Measurements from ENCODE around the gene TACC3. TPM values are rescaled to one million over a fixed set of nuclear protein-coding genes. Genes with fewer than 3 reads are reported as not detected.

TACC3 gene
- polyA plus RNA-seq, 4 donors = 11.9 to 41.4 (median 18.5) TPM

- Histone ChIP-seq H3K4me3 (ENCODE audit: low read depth in 1 of 3, low read length in 3 of 3) (no peak overlapping the region), H3K4me1 (ENCODE audit: control insufficient read depth in 3 of 3, insufficient read depth in 2 of 3, low read depth in 1 of 3, low read length in 2 of 3) (no peaks in the 10 kb centered on the region), H3K36me3 (ENCODE audit: control insufficient read depth in 3 of 3, insufficient read depth in 2 of 3, low read depth in 1 of 3, low read length in 3 of 3) (peaks cover 8 to 77% (median 15%) of the 10 kb centered on the region in 3 donors), H3K27me3 (ENCODE audit: control insufficient read depth in 3 of 3, insufficient read depth in 3 of 3, low read length in 3 of 3) (no peaks in the 10 kb centered on the region), H3K9me3 (ENCODE audit: control insufficient read depth in 2 of 2, insufficient read depth in 1 of 2, low read depth in 1 of 2, low read length in 1 of 2) (peaks cover 2 to 18% of the 10 kb centered on the region in 2 donors), H3K27ac (ENCODE audit: low read depth in 1 of 3, low read length in 2 of 3) (no peak overlapping the region)
- no peak for DNase-seq
- no peak for FAIRE-seq
- 95 to 98% (median 97%) methylated on average over 10 of the region's 10 CpGs for WGBS, 3 donors
Measured at GRCh38 chr4:1732911-1733310, 11.6 kb downstream of the TACC3 start.

GRCh38 chr4:1735215-1735614 is 13.9 kb downstream of the TACC3 start:
- FAIRE-seq (no peak), DNase-seq (no peak)
- Histone ChIP-seq H3K9me3 (ENCODE audit: control insufficient read depth in 2 of 2, insufficient read depth in 1 of 2, low read depth in 1 of 2, low read length in 1 of 2) (peaks cover 2 to 34% of the 10 kb centered on the region in 2 donors), H3K4me3 (ENCODE audit: low read depth in 1 of 3, low read length in 3 of 3) (no peak overlapping the region), H3K27ac (ENCODE audit: low read depth in 1 of 3, low read length in 2 of 3) (no peak overlapping the region), H3K27me3 (ENCODE audit: control insufficient read depth in 3 of 3, insufficient read depth in 3 of 3, low read length in 3 of 3) (no peaks in the 10 kb centered on the region), H3K36me3 (ENCODE audit: control insufficient read depth in 3 of 3, insufficient read depth in 2 of 3, low read depth in 1 of 3, low read length in 3 of 3) (peaks cover 11 to 81% (median 24%) of the 10 kb centered on the region in 3 donors), H3K4me1 (ENCODE audit: control insufficient read depth in 3 of 3, insufficient read depth in 2 of 3, low read depth in 1 of 3, low read length in 2 of 3) (no peaks in the 10 kb centered on the region)
- WGBS, 3 donors = 93 to 95% (median 94%) methylated on average over 20 of the region's 20 CpGs

GRCh38 chr4:1736812-1737211 is 15.5 kb downstream of the TACC3 start:
- H3K36me3 ChIP-seq (ENCODE audit: control insufficient read depth in 3 of 3, insufficient read depth in 2 of 3, low read depth in 1 of 3, low read length in 3 of 3) = peaks cover 11 to 82% (median 26%) of the 10 kb centered on the region in 3 donors
- no peak overlapping the region for H3K27ac ChIP-seq (ENCODE audit: low read depth in 1 of 3, low read length in 2 of 3)
- no peaks in the 10 kb centered on the region for H3K4me1 ChIP-seq (ENCODE audit: control insufficient read depth in 3 of 3, insufficient read depth in 2 of 3, low read depth in 1 of 3, low read length in 2 of 3)
- no peak overlapping the region for H3K4me3 ChIP-seq (ENCODE audit: low read depth in 1 of 3, low read length in 3 of 3)
- no peaks in the 10 kb centered on the region for H3K27me3 ChIP-seq (ENCODE audit: control insufficient read depth in 3 of 3, insufficient read depth in 3 of 3, low read length in 3 of 3)
- no peak for DNase-seq
- FAIRE-seq = no peak
- WGBS, 3 donors = 94 to 98% (median 95%) methylated on average over 13 of the region's 13 CpGs
- peaks cover 2 to 34% of the 10 kb centered on the region in 2 donors for H3K9me3 ChIP-seq (ENCODE audit: control insufficient read depth in 2 of 2, insufficient read depth in 1 of 2, low read depth in 1 of 2, low read length in 1 of 2)

- DNase-seq (no peak), FAIRE-seq (no peak)
- Histone ChIP-seq H3K27ac (ENCODE audit: low read depth in 1 of 3, low read length in 2 of 3) (no peak overlapping the region), H3K36me3 (ENCODE audit: control insufficient read depth in 3 of 3, insufficient read depth in 2 of 3, low read depth in 1 of 3, low read length in 3 of 3) (peaks cover 11 to 85% (median 26%) of the 10 kb centered on the region in 3 donors), H3K4me3 (ENCODE audit: low read depth in 1 of 3, low read length in 3 of 3) (no peak overlapping the region), H3K4me1 (ENCODE audit: control insufficient read depth in 3 of 3, insufficient read depth in 2 of 3, low read depth in 1 of 3, low read length in 2 of 3) (no peaks in the 10 kb centered on the region), H3K27me3 (ENCODE audit: control insufficient read depth in 3 of 3, insufficient read depth in 3 of 3, low read length in 3 of 3) (no peaks in the 10 kb centered on the region), H3K9me3 (ENCODE audit: control insufficient read depth in 2 of 2, insufficient read depth in 1 of 2, low read depth in 1 of 2, low read length in 1 of 2) (peaks cover 2 to 34% of the 10 kb centered on the region in 2 donors)
- 97 to 99% (median 98%) methylated on average over 15 of the region's 15 CpGs for WGBS, 3 donors
Measured at GRCh38 chr4:1737666-1738065, 16.3 kb downstream of the TACC3 start.

GRCh38 chr4:1738410-1738809 is 17.1 kb downstream of the TACC3 start:
- Histone ChIP-seq H3K27ac (ENCODE audit: low read depth in 1 of 3, low read length in 2 of 3) (no peak overlapping the region), H3K4me1 (ENCODE audit: control insufficient read depth in 3 of 3, insufficient read depth in 2 of 3, low read depth in 1 of 3, low read length in 2 of 3) (no peaks in the 10 kb centered on the region), H3K36me3 (ENCODE audit: control insufficient read depth in 3 of 3, insufficient read depth in 2 of 3, low read depth in 1 of 3, low read length in 3 of 3) (peaks cover 9 to 78% (median 26%) of the 10 kb centered on the region in 3 donors), H3K4me3 (ENCODE audit: low read depth in 1 of 3, low read length in 3 of 3) (no peak overlapping the region), H3K27me3 (ENCODE audit: control insufficient read depth in 3 of 3, insufficient read depth in 3 of 3, low read length in 3 of 3) (no peaks in the 10 kb centered on the region), H3K9me3 (ENCODE audit: control insufficient read depth in 2 of 2, insufficient read depth in 1 of 2, low read depth in 1 of 2, low read length in 1 of 2) (peaks cover 2 to 34% of the 10 kb centered on the region in 2 donors)
- 96 to 98% (median 98%) methylated on average over 4 of the region's 4 CpGs for WGBS, 3 donors
- DNase-seq = no peak
- no peak for FAIRE-seq

- 94 to 96% (median 94%) methylated on average over 8 to 9 of the region's 9 CpGs for WGBS, 3 donors
- DNase-seq (no peak), FAIRE-seq (no peak)
- H3K4me1 ChIP-seq (ENCODE audit: control insufficient read depth in 3 of 3, insufficient read depth in 2 of 3, low read depth in 1 of 3, low read length in 2 of 3) = no peaks in the 10 kb centered on the region
- H3K36me3 ChIP-seq (ENCODE audit: control insufficient read depth in 3 of 3, insufficient read depth in 2 of 3, low read depth in 1 of 3, low read length in 3 of 3) = peaks cover 9 to 85% (median 26%) of the 10 kb centered on the region in 3 donors
- H3K27me3 ChIP-seq (ENCODE audit: control insufficient read depth in 3 of 3, insufficient read depth in 3 of 3, low read length in 3 of 3) = no peaks in the 10 kb centered on the region
- no peak overlapping the region for H3K27ac ChIP-seq (ENCODE audit: low read depth in 1 of 3, low read length in 2 of 3)
- peaks cover 2 to 34% of the 10 kb centered on the region in 2 donors for H3K9me3 ChIP-seq (ENCODE audit: control insufficient read depth in 2 of 2, insufficient read depth in 1 of 2, low read depth in 1 of 2, low read length in 1 of 2)
- H3K4me3 ChIP-seq (ENCODE audit: low read depth in 1 of 3, low read length in 3 of 3) = no peak overlapping the region
Measured at GRCh38 chr4:1739358-1739757, 18.0 kb downstream of the TACC3 start.

- 96 to 99% (median 97%) methylated on average over 22 of the region's 22 CpGs for WGBS, 3 donors
- H3K36me3 ChIP-seq (ENCODE audit: control insufficient read depth in 3 of 3, insufficient read depth in 2 of 3, low read depth in 1 of 3, low read length in 3 of 3) = peaks cover 9 to 85% (median 23%) of the 10 kb centered on the region in 3 donors
- FAIRE-seq (no peak), DNase-seq (no peak)
- no peak overlapping the region for H3K4me3 ChIP-seq (ENCODE audit: low read depth in 1 of 3, low read length in 3 of 3)
- H3K27ac ChIP-seq (ENCODE audit: low read depth in 1 of 3, low read length in 2 of 3) = no peak overlapping the region
- no peaks in the 10 kb centered on the region for H3K4me1 ChIP-seq (ENCODE audit: control insufficient read depth in 3 of 3, insufficient read depth in 2 of 3, low read depth in 1 of 3, low read length in 2 of 3)
- no peaks in the 10 kb centered on the region for H3K27me3 ChIP-seq (ENCODE audit: control insufficient read depth in 3 of 3, insufficient read depth in 3 of 3, low read length in 3 of 3)
- H3K9me3 ChIP-seq (ENCODE audit: control insufficient read depth in 2 of 2, insufficient read depth in 1 of 2, low read depth in 1 of 2, low read length in 1 of 2) = peaks cover 2 to 34% of the 10 kb centered on the region in 2 donors
Measured at GRCh38 chr4:1740021-1740545, 18.8 kb downstream of the TACC3 start.

- FAIRE-seq (no peak), DNase-seq (no peak)
- Histone ChIP-seq H3K27ac (ENCODE audit: low read depth in 1 of 3, low read length in 2 of 3) (no peak overlapping the region), H3K36me3 (ENCODE audit: control insufficient read depth in 3 of 3, insufficient read depth in 2 of 3, low read depth in 1 of 3, low read length in 3 of 3) (peaks cover 9 to 80% (median 16%) of the 10 kb centered on the region in 3 donors), H3K4me3 (ENCODE audit: low read depth in 1 of 3, low read length in 3 of 3) (no peak overlapping the region), H3K9me3 (ENCODE audit: control insufficient read depth in 2 of 2, insufficient read depth in 1 of 2, low read depth in 1 of 2, low read length in 1 of 2) (peaks cover 2 to 32% of the 10 kb centered on the region in 2 donors), H3K27me3 (ENCODE audit: control insufficient read depth in 3 of 3, insufficient read depth in 3 of 3, low read length in 3 of 3) (no peaks in the 10 kb centered on the region), H3K4me1 (ENCODE audit: control insufficient read depth in 3 of 3, insufficient read depth in 2 of 3, low read depth in 1 of 3, low read length in 2 of 3) (no peaks in the 10 kb centered on the region)
- WGBS, 3 donors = 91 to 93% (median 92%) methylated on average over 17 of the region's 17 CpGs
Measured at GRCh38 chr4:1741208-1741607, 19.9 kb downstream of the TACC3 start.

- peaks cover 0 to 57% (median 6%) of the 10 kb centered on the region in 3 donors for H3K36me3 ChIP-seq (ENCODE audit: control insufficient read depth in 3 of 3, insufficient read depth in 2 of 3, low read depth in 1 of 3, low read length in 3 of 3)
Measured at GRCh38 chr4:1743551-1743950, 22.2 kb downstream of the TACC3 start.

More at GRCh38 chr4:1743551-1743950, 22.2 kb downstream of the TACC3 start:
- no peak overlapping the region for H3K27ac ChIP-seq (ENCODE audit: low read depth in 1 of 3, low read length in 2 of 3)
- WGBS, 3 donors = 77 to 92% (median 85%) methylated on average over 10 to 12 of the region's 12 CpGs
- DNase-seq = no peak
- peaks cover 0 to 4% (median 0%) of the 10 kb centered on the region in 3 donors for H3K4me1 ChIP-seq (ENCODE audit: control insufficient read depth in 3 of 3, insufficient read depth in 2 of 3, low read depth in 1 of 3, low read length in 2 of 3)
- H3K4me3 ChIP-seq (ENCODE audit: low read depth in 1 of 3, low read length in 3 of 3) = no peak overlapping the region
- no peaks in the 10 kb centered on the region for H3K27me3 ChIP-seq (ENCODE audit: control insufficient read depth in 3 of 3, insufficient read depth in 3 of 3, low read length in 3 of 3)
- FAIRE-seq = no peak
- H3K9me3 ChIP-seq (ENCODE audit: control insufficient read depth in 2 of 2, insufficient read depth in 1 of 2, low read depth in 1 of 2, low read length in 1 of 2) = peaks cover 0 to 16% of the 10 kb centered on the region in 2 donors
